GM23248 (cell line): ENCODE results near the gene DCUN1D2. TPM values are rescaled to one million over a fixed set of nuclear protein-coding genes. Genes with fewer than 3 reads are reported as not detected.

ENCODE experiments used
- DNase-seq: peaks from one replicate; pipeline ENCODE4 v3.0.0-alpha.2; 2015
- H2AFZ ChIP-seq: fragments of 200-600 bp; sonication (generic); 2 replicates; pipeline ENCODE4 v1.6.1; 2016; ENCODE audit warnings: antibody characterized with exemption
- H3F3A ChIP-seq: fragments of 200-600 bp; sonication (generic); 2 replicates; pipeline ENCODE4 v1.6.1; 2016; ENCODE audit warnings: mild to moderate bottlenecking, antibody characterized with exemption, mixed run types; ENCODE audit not compliant: insufficient read depth
- H3K27ac ChIP-seq: fragments of 200-600 bp; sonication (generic); 2 replicates; pipeline ENCODE4 v1.5.1; 2016; ENCODE audit warnings: mild to moderate bottlenecking
- H3K27me3 ChIP-seq: fragments of 200-600 bp; sonication (generic); replicated peaks from 2 replicates; pipeline ENCODE4 v1.6.1; 2016; ENCODE audit warnings: mild to moderate bottlenecking; ENCODE audit not compliant: insufficient read depth
- H3K36me3 ChIP-seq: fragments of 200-600 bp; sonication (generic); 2 replicates; pipeline ENCODE4 v1.6.1; 2016; ENCODE audit warnings: low read depth, mild to moderate bottlenecking
- H3K4me1 ChIP-seq: fragments of 200-600 bp; sonication (generic); 2 replicates; pipeline ENCODE4 v1.6.1; 2016; ENCODE audit warnings: mild to moderate bottlenecking; ENCODE audit not compliant: insufficient read depth
- H3K4me2 ChIP-seq: fragments of 200-600 bp; sonication (generic); one replicate; pipeline ENCODE4 v1.6.1; 2016; ENCODE audit warnings: mild to moderate bottlenecking; ENCODE audit not compliant: unreplicated experiment
- H3K4me3 ChIP-seq: fragments of 200-600 bp; sonication (generic); 2 replicates; pipeline ENCODE4 v1.5.1; 2016; ENCODE audit warnings: mild to moderate bottlenecking
- H3K79me2 ChIP-seq: fragments of 200-600 bp; sonication (generic); 2 replicates; pipeline ENCODE4 v1.6.1; 2016; ENCODE audit warnings: mild to moderate bottlenecking; ENCODE audit not compliant: insufficient read depth
- H3K9ac ChIP-seq: fragments of 200-600 bp; sonication (generic); 2 replicates; pipeline ENCODE4 v1.6.1; 2016; ENCODE audit warnings: mild to moderate bottlenecking
- H3K9me2 ChIP-seq: fragments of 200-600 bp; sonication (generic); 2 replicates; pipeline ENCODE4 v1.6.1; 2016; ENCODE audit warnings: mixed run types, mild to moderate bottlenecking, moderate library complexity; ENCODE audit not compliant: insufficient read depth
- H3K9me3 ChIP-seq: fragments of 200-600 bp; sonication (generic); one replicate; pipeline ENCODE4 v1.6.1; 2017; ENCODE audit warnings: low read depth
- H4K20me1 ChIP-seq: fragments of 200-600 bp; sonication (generic); 2 replicates; pipeline ENCODE4 v1.6.0; 2016; ENCODE audit not compliant: insufficient read depth
- EZH2 ChIP-seq: fragments of 200-600 bp; sonication (generic); IDR thresholded peaks from 2 replicates; pipeline ENCODE4 v1.6.1; 2018; ENCODE audit warnings: antibody characterized with exemption, mild to moderate bottlenecking; ENCODE audit not compliant: insufficient read depth, poor library complexity, severe bottlenecking
- EZH2phosphoT487 ChIP-seq: fragments of 200-600 bp; sonication (generic); IDR thresholded peaks from 2 replicates; pipeline ENCODE4 v1.6.1; 2018; ENCODE audit warnings: antibody characterized with exemption, moderate library complexity, mild to moderate bottlenecking, low read depth; ENCODE audit not compliant: insufficient read depth
- WGBS, 2 experiments: methylation state at CpG; one replicate each; pipeline ENCODE4 v1.1.6; 2015 to 2017; ENCODE audit warnings: low lambda C conversion rate in 2 of 2, low coverage in 1 of 2; ENCODE audit errors: missing lambda C conversion rate in 2 of 2; 5-methylcytosine and 5-hydroxymethylcytosine counted together
- in situ Hi-C: fragments of 300-500 bp; cut with MboI; formaldehyde crosslinking; loops from 2 replicates; pipeline ENCODE4 v1.15.0; 2020
- polyA plus RNA-seq: library from polyadenylated mRNA; unstranded; fragments of >200 nt; fragmentation: Nextera tagmentation; extraction: Ambion mirVana; gene quantifications from 2 replicates; pipeline ENCODE4 v1.2.1, GENCODE V29; 2016
- total RNA-seq: library from RNA; depleted of rRNA; stranded (reverse); fragments of >200 nt; shearing (Covaris generic); gene quantifications from 2 replicates; pipeline ENCODE4 v1.2.3, GENCODE V29; 2014

The DCUN1D2 gene
- total and polyA plus RNA-seq, 2 experiments from 2014 or later, result 7.2 to 9.9 TPM

DNA sequence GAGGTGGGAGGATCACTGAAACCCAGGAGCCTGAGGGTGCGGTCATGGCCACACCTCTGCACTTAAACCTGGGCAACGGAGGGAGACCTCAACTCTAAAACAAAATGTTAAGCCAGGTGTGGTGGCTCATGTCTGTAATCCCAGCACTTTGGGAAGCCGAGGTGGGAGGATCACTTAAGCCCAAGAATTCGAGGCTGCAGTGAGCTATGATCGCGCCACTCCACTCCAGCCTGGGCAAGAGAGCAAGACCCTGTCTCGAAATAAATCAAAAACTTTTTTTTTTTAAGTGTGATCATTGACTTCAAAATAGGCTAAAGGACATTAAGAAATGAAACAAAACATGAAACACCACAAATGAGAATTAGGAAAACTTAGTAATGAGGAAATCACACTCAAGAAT, 20.9 kb downstream of the DCUN1D2 start:
- Histone ChIP-seq H3K9me3 (no peaks in the 10 kb centered on the region), H3K36me3 (peaks cover 21% of the 10 kb centered on the region; the same call in 1 of the 2 replicates), H3K9me2 (no peaks in the 10 kb centered on the region), H3K27ac (no peak overlapping the region), H4K20me1 (no peaks in the 10 kb centered on the region), H3F3A (no peaks in the 10 kb centered on the region), H3K4me3 (no peak overlapping the region), H3K9ac (no peak overlapping the region), H2AFZ (no peak overlapping the region), H3K79me2 (peaks cover 47% of the 10 kb centered on the region), H3K4me1 (no peaks in the 10 kb centered on the region), H3K27me3 (no peaks in the 10 kb centered on the region), H3K4me2 (no peak overlapping the region)
- WGBS, 2 experiments, result 97 to 98% methylated on average over 7 of the region's 7 CpGs
- TF ChIP-seq EZH2 (no peak), EZH2phosphoT487 (no peak)
- in situ Hi-C loops, result no loop called here
- DNase-seq, result no peak

DNA sequence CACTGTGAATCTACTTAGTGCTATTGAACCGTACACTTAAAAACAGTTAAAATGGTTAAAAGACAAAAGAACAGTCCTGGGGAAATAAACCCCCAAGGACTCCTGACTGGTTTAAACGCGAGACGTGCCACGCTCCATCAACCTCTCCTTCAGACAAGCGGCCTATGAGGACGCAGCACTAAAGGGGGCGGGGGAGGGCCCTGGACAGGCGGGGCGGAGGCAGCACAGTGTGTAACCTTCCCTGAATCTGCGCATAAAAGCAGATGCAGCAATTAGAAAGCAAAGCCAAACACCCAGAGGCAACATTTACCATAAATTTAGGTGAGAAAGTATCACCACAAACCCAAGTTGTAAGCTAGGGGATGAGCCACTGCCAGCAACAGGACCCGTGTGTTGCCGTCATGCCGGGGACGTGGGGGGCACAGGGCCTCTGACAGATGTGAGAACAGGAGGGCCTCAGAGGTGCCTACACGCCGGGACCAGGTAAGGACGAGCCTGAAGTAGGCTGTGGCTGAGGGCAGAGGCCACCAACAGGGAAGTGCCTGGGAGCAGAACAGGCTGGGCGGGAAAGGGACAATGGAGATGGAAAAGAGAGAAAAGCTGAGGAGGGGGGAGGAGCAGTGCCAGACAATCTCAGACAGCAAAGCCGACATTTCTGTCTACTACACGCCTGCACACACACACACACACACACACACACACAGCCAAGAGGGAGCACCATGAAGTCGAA, 21.9 kb downstream of the DCUN1D2 start:
- Histone ChIP-seq H3F3A (no peaks in the 10 kb centered on the region), H4K20me1 (no peaks in the 10 kb centered on the region), H3K4me3 (no peak overlapping the region), H2AFZ (no peak overlapping the region), H3K27ac (no peak overlapping the region), H3K4me2 (no peak overlapping the region), H3K36me3 (peaks cover 13% of the 10 kb centered on the region; the same call in 1 of the 2 replicates), H3K9me2 (no peaks in the 10 kb centered on the region), H3K27me3 (no peaks in the 10 kb centered on the region), H3K79me2 (peaks cover 38% of the 10 kb centered on the region), H3K4me1 (no peaks in the 10 kb centered on the region), H3K9me3 (no peaks in the 10 kb centered on the region), H3K9ac (no peak overlapping the region)
- 87 to 88% methylated on average over 22 of the region's 22 CpGs for WGBS, 2 experiments
- no peak for DNase-seq
- no peak for TF ChIP-seq EZH2
- no peak for TF ChIP-seq EZH2phosphoT487
- in situ Hi-C loops, result no loop called here

DNA sequence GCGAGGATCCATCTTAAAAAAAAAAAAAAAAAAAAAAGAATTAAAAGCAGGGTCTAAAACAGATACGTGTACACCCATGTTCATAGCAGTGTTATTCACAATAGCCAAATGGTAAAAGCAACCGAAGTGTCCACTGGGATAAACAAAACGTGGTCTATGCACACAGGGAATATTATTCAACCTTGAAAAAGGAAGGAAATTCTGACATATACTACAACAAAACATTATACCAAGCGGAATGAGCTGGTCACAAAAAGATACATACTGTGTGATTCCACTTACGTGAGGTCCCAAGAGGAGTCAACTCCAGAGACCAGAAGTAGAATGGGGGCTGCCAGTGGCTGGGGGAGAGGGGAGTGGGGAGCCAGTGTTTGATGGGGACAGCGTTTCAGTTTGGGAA, 22.5 kb downstream of the DCUN1D2 start:
- 93% methylated on average over 7 of the region's 7 CpGs for WGBS, 2 experiments
- no peaks in the 10 kb centered on the region for H3K9me2 ChIP-seq
- H3K9ac ChIP-seq, result no peak overlapping the region
- no peaks in the 10 kb centered on the region for H3K9me3 ChIP-seq
- no peaks in the 10 kb centered on the region; the same call in 1 of the 2 replicates for H3F3A ChIP-seq
- no peak overlapping the region for H2AFZ ChIP-seq
- no peak overlapping the region for H3K27ac ChIP-seq
- H3K4me2 ChIP-seq, result no peak overlapping the region
- in situ Hi-C loops, result no loop called here
- no peak for DNase-seq
- no peaks in the 10 kb centered on the region for H3K27me3 ChIP-seq
- TF ChIP-seq EZH2phosphoT487, result no peak
- no peak for TF ChIP-seq EZH2
- peaks cover 11% of the 10 kb centered on the region; the same call in 1 of the 2 replicates for H3K36me3 ChIP-seq
- H3K4me1 ChIP-seq, result no peaks in the 10 kb centered on the region
- H4K20me1 ChIP-seq, result no peaks in the 10 kb centered on the region
- no peak overlapping the region for H3K4me3 ChIP-seq
- H3K79me2 ChIP-seq, result peaks cover 36% of the 10 kb centered on the region

DNA sequence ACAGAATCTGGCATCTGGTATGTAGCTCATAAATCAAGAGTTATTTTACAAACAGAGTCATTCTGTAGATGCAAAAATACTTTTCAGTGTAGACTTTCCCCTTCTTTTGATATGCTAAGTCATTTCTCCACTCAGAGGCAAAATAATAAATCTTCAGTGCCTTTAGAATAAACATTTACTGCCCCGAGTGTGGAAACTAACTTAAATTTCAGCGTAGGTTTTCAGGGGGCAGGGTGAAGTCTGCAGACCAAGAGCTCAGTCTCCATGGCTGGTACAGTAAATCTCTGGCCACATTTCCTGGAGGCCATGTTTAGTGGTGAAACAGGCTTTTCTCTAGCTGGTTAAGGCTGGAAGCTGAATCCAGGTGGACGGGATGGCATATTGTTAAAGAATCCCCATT, 24.1 kb downstream of the DCUN1D2 start:
- no peak overlapping the region for H3K9ac ChIP-seq
- no peaks in the 10 kb centered on the region for H3K4me1 ChIP-seq
- H3K36me3 ChIP-seq, result peaks cover 19% of the 10 kb centered on the region; the same call in 1 of the 2 replicates
- 93 to 96% methylated on average over 3 of the region's 3 CpGs for WGBS, 2 experiments
- H3K4me2 ChIP-seq, result no peak overlapping the region
- no peak overlapping the region for H3K4me3 ChIP-seq
- H3K27ac ChIP-seq, result no peak overlapping the region
- no peaks in the 10 kb centered on the region for H3K9me3 ChIP-seq
- H4K20me1 ChIP-seq, result no peaks in the 10 kb centered on the region
- H2AFZ ChIP-seq, result no peak overlapping the region
- peaks cover 28% of the 10 kb centered on the region for H3K79me2 ChIP-seq
- no peaks in the 10 kb centered on the region for H3K27me3 ChIP-seq
- in situ Hi-C loops, result no loop called here
- H3F3A ChIP-seq, result no peaks in the 10 kb centered on the region; the same call in 1 of the 2 replicates
- no peaks in the 10 kb centered on the region for H3K9me2 ChIP-seq
- TF ChIP-seq EZH2phosphoT487, result no peak
- no peak for TF ChIP-seq EZH2
- no peak for DNase-seq
